Hepatic stellate cell (primary cell): Measurements from ENCODE around the gene CCND3.

Experiments
- DNase-seq: peaks from one replicate; pipeline ENCODE4 v3.0.0; 2011; ENCODE audit warnings: low spot score

Gene CCND3

GRCh38 chr6:41941280-41942066, at the start of gene CCND3:
CCND3 (minus strand) TSS chr6:41941808; CDS start chr6:41941649, 159 bp downstream.
- DNase-seq, result peak; percentile 91

- DNase-seq, result no peak
Observed at GRCh38 chr6:41986339-41986738, 44.7 kb upstream of the CCND3 start.

GRCh38 chr6:41984623-41985022, 43.0 kb upstream of the CCND3 start:
- no peak for DNase-seq

- peak; percentile 74 for DNase-seq
Observed at GRCh38 chr6:41976794-41977484, 35.3 kb upstream of the CCND3 start.

GRCh38 chr6:41975276-41975675, 33.7 kb upstream of the CCND3 start:
- no peak for DNase-seq

- no peak for DNase-seq
Observed at GRCh38 chr6:41974281-41974825, 32.7 kb upstream of the CCND3 start.

GRCh38 chr6:41972826-41973225, 31.2 kb upstream of the CCND3 start:
- DNase-seq, result no peak

GRCh38 chr6:41970436-41970846, 28.8 kb upstream of the CCND3 start:
- peak; percentile 42 for DNase-seq

GRCh38 chr6:41967312-41968287, 26.0 kb upstream of the CCND3 start:
- DNase-seq, result no peak

- peak; percentile 57 for DNase-seq
Observed at GRCh38 chr6:41966961-41967311, 25.3 kb upstream of the CCND3 start.

- DNase-seq, result no peak
Observed at GRCh38 chr6:41966214-41966920, 24.8 kb upstream of the CCND3 start.

- no peak for DNase-seq
Observed at GRCh38 chr6:41965429-41966213, 24.0 kb upstream of the CCND3 start.

- DNase-seq, result no peak
Observed at GRCh38 chr6:41964201-41964887, 22.7 kb upstream of the CCND3 start.

- DNase-seq, result no peak
Observed at GRCh38 chr6:41963371-41963770, 21.8 kb upstream of the CCND3 start.

GRCh38 chr6:41960028-41960427, 18.4 kb upstream of the CCND3 start:
- DNase-seq, result no peak

GRCh38 chr6:41958022-41958856, 16.6 kb upstream of the CCND3 start:
- DNase-seq, result no peak

GRCh38 chr6:41957117-41957516, 15.5 kb upstream of the CCND3 start:
- no peak for DNase-seq

- DNase-seq, result no peak
Observed at GRCh38 chr6:41955412-41955811, 13.8 kb upstream of the CCND3 start.

- DNase-seq, result no peak
Observed at GRCh38 chr6:41954668-41955067, 13.1 kb upstream of the CCND3 start.
